Lower leg skin (tissue), 3 donors: ENCODE results near the gene CCDC197.

ENCODE experiments used
- CTCF ChIP-seq, 3 donors: fragments of 450-650 bp; IDR thresholded peaks; one replicate each; pipeline ENCODE4 v1.5.1; 2016; ENCODE audit warnings: antibody characterized with exemption in 3 of 3, mild to moderate bottlenecking in 3 of 3, moderate library complexity in 2 of 3
- POLR2A ChIP-seq, 2 donors: fragments of 450-650 bp; IDR thresholded peaks; one replicate each; pipeline ENCODE4 v1.6.1; 2016 to 2017; ENCODE audit warnings: antibody characterized with exemption in 2 of 2, mild to moderate bottlenecking in 1 of 2, moderate library complexity in 1 of 2

GRCh38 chr14:94005324-94006073 is 8.4 kb downstream of the CCDC197 start:
- TF ChIP-seq POLR2A (IDR thresholded peaks at IDR 0.05) (no peak), CTCF (IDR thresholded peaks at IDR 0.05) (no peak)
